Dermis microvascular lymphatic vessel endothelial cell (primary cell): ENCODE data around the gene SHE. TPM values are rescaled to one million over a fixed set of nuclear protein-coding genes. Genes with fewer than 3 reads are reported as not detected.
A peak's percentile ranks its signal among the peaks of the same experiment; 100 is the strongest.
"Not testable (repeated sequence)": the region's sequence is repeated elsewhere in the genome, so short reads cannot be mapped to it uniquely, and the experiment has no call there.

ENCODE experiments used
- DNase-seq, 2 donors: peaks; one replicate each; pipeline versions ENCODE4 v3.0.0 to v3.0.0-alpha.2; 2010; ENCODE audit warnings: low read depth in 2 of 2
- total RNA-seq: library from RNA; depleted of rRNA; stranded (reverse); fragments of >200 nt; gene quantifications from 2 replicates; pipeline ENCODE4 v1.2.1, GENCODE V29; 2014

Gene SHE
- 69.1 and 86.5 TPM in 2 replicates for total RNA-seq

DNA sequence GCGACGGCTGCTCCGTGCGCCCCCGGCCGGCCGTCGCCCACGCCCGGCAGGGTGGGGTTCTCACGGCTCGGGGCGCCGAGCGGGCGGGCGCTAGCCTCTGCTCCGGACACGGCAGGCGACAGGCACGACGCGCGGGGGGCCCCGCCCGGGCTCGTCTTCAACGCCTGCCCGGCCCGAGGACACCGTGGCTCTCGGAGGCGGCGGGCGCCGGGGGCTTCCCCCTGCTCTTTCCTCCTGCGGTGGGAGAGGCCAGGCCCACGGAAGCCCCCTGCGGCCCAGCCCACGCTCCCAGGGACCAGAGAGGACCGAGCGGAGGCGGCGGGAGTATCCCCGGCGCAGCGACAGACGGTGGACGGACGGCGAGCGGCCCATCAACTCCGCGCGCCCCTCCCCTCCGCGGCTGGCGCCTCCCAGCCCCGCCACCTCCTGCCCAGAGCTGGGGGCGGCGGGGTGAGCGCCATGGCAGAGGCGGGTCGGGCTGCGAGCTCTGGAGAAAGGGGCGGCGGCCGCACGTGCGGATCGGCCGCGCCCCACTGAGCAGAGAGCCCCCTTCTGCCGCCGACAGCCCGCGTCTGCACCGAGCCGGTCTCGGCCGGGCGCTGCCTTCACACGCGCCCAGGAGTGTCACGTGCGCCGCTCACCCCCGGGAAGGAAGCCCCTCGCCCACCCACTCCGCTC lies at the start of gene SHE, which contains the start of gene TDRD10:
TSS of gene SHE (minus strand) at position 347 of the 678 bp plus-strand sequence. CDS start 386 bp downstream, outside the sequence.
TSS of gene TDRD10 (plus strand) at position 154 of the 678 bp plus-strand sequence. CDS start 4,685 bp downstream, outside the sequence.
- DNase-seq = peak in 1 of 2 donors; percentile 79

- DNase-seq = no peak
These were observed 49.3 kb upstream of the SHE start for GRCh38 chr1:154551474-154551873.

GRCh38 chr1:154550657-154551056 lies 48.4 kb upstream of the SHE start:
- DNase-seq = no peak

GRCh38 chr1:154550070-154550469 lies 47.9 kb upstream of the SHE start:
- no peak for DNase-seq

DNA sequence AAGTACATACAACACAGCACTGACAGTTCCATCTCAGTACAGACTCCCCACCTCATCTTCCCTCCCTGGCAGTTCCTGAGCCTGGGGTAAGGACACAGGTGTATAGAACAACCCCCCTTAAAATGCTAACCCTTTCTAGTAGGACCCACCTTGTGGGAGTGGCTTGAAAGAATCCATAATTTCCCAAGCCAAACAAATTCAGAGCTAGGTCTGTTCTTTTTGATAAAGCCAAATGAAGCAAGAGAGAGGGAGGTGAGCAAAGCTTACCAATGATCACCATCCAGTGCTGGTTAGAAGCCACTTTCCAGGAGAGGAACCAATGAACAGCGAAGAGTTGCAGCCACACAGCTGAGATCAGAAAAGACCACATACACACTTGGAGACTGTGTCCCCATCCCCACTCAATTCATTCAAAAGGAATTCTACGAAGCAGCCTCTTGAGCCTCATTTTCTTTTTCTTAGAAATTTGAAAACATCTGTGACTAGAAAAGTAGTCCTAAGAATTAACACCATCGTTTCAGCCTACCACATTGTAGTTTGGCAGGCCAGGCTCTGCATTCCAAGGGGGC lies 47.1 kb upstream of the SHE start:
- DNase-seq = no peak

DNA sequence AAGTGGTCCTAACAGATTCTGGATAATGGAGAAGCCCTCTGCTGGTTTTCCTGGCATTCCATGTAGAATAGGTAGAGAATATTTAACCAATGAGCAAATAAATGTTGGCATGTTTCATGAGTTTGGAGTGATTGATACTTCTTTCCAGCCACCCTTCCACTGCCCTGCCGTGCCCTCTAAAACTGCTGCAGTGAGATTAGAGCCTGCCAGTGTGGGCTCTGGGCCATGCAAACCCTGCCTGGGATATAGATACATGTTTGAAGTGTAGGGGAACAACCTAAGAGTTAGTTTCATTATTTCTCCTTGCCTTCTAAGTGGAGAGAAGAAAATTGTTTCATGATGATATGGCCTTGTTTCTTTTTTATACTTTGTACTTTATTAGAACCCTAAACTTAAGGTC lies 45.8 kb upstream of the SHE start:
- DNase-seq = no peak

- DNase-seq = no peak
These were observed 45.0 kb upstream of the SHE start for GRCh38 chr1:154547105-154547732.

- DNase-seq = peak in 1 of 2 donors; percentile 75
These were observed 44.3 kb upstream of the SHE start for GRCh38 chr1:154546264-154547063.

GRCh38 chr1:154541231-154541630 lies 39.0 kb upstream of the SHE start:
- no peak for DNase-seq

DNA sequence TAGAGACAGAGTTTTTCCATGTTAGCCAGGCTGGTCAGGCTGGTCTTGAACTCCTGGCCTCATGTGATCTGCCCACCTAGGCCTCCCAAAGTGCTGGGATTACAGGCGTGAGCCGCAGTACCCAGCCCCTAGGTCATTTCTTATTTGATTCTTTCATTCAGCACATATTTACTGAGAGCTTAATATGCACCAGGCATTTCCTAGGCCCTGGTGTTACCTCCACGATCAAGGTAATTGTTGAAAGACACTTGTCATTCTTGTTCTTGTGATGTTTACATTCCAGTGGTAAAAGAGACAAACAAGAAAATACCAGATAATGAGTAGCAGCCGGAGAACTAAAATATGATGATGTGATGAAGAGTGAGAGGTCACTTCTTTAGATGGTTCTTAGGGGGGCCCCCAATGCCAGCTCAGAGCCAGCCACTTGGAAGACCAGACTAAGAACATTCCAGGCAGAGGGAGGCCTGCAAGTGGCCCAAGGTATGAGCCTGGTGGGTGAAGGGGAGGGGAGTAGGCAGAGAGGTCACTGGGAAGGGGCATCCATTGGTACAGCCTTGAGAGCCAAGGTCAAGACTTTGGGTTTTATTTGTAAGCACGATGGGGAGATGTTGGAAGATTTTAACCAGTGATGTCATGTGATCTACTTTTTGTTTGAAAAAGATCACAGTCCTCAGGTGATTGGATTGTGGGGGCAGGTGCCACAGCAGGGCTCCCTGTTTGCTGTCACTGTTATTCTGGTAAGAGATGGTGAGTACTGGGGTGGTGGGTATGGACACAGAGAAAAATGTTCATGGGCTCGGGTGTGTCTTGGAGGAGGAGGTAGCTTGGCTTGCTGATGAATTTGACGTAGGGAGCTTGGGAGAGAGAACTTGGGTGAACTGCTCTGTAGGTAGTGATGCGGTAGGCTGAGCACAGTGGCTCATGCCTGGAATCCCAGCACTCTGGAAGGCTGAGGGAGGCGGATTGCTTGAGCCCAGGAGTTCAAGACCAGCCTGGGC lies 37.6 kb upstream of the SHE start:
- no peak for DNase-seq

GRCh38 chr1:154536570-154536969 lies 34.4 kb upstream of the SHE start:
- no peak for DNase-seq

GRCh38 chr1:154533952-154534844 lies 32.0 kb upstream of the SHE start:
- peak in 1 of 2 donors; percentile 51 for DNase-seq

DNA sequence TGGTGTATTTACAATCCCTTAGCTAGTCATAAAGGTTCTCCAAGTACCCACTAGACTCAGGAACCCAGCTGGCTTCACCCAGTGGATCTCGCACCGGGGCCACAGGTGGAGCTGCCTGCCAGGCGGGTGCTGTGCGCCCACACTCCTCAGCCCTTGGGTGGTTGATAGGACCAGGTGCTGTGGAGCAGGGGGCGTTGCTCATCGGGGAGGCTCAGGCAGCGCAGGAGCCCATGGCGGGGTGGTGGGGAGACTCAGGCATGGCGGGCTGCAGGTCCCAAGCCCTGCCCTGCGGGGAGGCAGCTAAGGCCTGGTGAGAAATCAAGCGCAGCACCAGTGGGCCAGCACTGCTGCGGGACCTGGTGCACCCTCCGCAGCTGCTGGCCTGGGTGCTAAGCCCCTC lies 29.7 kb upstream of the SHE start:
- not testable (repeated sequence) for DNase-seq

DNA sequence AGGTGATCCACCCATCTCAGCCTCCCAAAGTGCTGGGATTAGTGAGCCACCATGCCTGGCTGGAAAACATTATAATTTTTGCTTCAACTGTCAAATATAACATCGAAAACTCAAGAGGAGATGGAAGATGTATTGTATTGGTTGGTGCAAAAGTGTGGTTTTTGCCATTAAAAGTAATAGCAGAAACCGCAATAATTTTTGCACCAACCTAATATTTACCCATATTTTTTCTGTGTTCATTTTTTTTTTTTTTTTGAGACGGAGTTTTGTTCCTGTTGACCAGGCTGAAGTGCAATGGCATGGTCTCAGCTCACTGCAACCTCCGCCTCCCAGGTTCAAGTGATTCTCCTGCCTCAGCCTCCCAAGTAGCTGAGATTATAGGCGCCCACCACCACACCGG lies 27.1 kb upstream of the SHE start:
- DNase-seq = no peak

GRCh38 chr1:154527192-154527591 lies 25.0 kb upstream of the SHE start:
- no peak for DNase-seq

DNA sequence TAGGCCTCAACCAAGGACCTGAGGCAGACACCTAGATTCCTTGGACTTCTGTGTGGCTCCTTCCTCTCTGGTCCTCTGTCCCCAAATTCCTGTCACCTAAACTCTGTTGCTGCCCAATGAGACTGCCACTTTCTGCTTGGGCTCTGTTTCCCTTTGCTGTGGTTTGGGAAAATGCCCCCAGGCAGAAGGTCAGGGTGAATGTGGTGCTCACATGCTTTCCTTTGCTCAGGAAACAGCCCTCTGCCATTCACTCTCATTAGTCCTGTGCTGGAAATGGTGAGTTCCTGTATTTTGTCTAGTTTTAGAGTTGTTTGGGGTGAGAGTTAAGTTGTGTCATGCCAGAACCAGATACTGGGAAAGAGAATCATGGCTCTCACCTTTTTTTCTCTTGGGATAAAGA lies 22.7 kb upstream of the SHE start:
- peak; percentile 83 to 90 for DNase-seq

GRCh38 chr1:154521695-154522094 lies 19.5 kb upstream of the SHE start:
- DNase-seq = peak in 1 of 2 donors; percentile 75

DNA sequence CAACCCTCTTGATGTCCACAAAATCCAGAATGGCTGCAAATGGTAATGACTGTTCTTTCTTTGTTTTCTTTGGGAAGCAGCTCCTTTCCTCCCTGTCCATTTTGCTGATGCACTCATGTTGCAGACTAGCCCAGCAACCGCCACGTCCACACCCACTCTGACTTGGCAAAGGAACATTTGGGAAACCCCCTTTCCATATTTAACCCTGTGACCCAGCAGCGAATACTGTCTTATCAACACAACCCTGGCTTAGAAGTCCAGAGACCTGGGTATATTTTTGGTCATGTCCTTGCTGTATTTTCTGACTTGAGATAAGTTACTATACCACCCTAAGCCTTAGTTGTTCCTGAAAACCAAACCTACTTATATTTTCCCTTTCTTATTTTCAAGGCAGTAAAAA lies 18.1 kb upstream of the SHE start:
- peak; percentile 81 to 86 for DNase-seq

GRCh38 chr1:154519591-154519991 lies 17.4 kb upstream of the SHE start:
- no peak for DNase-seq

DNA sequence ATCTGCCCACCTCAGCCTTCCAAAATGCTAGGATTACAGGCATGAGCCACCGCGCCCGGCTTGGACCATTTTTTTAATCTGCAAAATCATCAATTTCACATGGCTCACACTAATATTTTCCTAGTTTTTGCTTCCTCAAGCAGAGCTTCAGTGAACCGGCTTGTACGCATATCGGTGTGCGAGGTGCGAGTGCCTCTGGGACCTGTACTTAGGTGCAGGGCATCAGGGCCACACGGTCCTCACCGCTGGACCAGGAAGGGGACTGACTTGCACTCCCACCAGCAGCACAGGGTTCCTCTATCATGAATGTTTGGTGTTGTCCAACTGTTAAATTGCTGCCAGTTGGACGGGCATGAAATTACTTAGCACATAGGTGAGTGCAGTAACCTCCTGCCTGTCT lies 15.4 kb upstream of the SHE start:
- no peak for DNase-seq
